Renal pelvis (tissue), 12 donors: Measurements from ENCODE around the gene SIM1. TPM values are rescaled to one million over a fixed set of nuclear protein-coding genes. Genes with fewer than 3 reads are reported as not detected.

Source experiments
- DNase-seq: peaks from one replicate; pipeline ENCODE4 v3.0.0-alpha.2; 2013
- long read RNA-seq, 16 experiments: transcript quantifications; one replicate each; lab custom pipeline, GENCODE V29; 2026
- polyA plus RNA-seq, 3 donors: library from polyadenylated mRNA; unstranded; fragments of 120-200 nt; gene quantifications; one replicate each; pipeline ENCODE4 v1.2.1, GENCODE V29; 2013; ENCODE audit not compliant: insufficient read length in 3 of 3

The SIM1 gene, protein sequence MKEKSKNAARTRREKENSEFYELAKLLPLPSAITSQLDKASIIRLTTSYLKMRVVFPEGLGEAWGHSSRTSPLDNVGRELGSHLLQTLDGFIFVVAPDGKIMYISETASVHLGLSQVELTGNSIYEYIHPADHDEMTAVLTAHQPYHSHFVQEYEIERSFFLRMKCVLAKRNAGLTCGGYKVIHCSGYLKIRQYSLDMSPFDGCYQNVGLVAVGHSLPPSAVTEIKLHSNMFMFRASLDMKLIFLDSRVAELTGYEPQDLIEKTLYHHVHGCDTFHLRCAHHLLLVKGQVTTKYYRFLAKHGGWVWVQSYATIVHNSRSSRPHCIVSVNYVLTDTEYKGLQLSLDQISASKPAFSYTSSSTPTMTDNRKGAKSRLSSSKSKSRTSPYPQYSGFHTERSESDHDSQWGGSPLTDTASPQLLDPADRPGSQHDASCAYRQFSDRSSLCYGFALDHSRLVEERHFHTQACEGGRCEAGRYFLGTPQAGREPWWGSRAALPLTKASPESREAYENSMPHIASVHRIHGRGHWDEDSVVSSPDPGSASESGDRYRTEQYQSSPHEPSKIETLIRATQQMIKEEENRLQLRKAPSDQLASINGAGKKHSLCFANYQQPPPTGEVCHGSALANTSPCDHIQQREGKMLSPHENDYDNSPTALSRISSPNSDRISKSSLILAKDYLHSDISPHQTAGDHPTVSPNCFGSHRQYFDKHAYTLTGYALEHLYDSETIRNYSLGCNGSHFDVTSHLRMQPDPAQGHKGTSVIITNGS
- polyA plus RNA-seq, result 10 to 100 TPM; 19.3 to 29.2 (median 21.6) TPM
- long read RNA-seq, donor 1, partial matches to known transcripts, result 0 of 1 reads
- long read RNA-seq, donor 1, other reads (novel, unspliced or antisense), result 0 of 1 reads
- long read RNA-seq, donor 2, partial matches to known transcripts, result 0 of 4 reads
- long read RNA-seq, donor 2, other reads (novel, unspliced or antisense), result 0 of 4 reads
- long read RNA-seq, donor 3, partial matches to known transcripts, result 0 of 3 reads
- long read RNA-seq, donor 3, other reads (novel, unspliced or antisense), result 0 of 3 reads
- long read RNA-seq, donor 4, partial matches to known transcripts, result 0 of 2 reads
- long read RNA-seq, donor 4, other reads (novel, unspliced or antisense), result 0 of 2 reads
- long read RNA-seq, donor 5, partial matches to known transcripts, result 0 of 1 reads
- long read RNA-seq, donor 5, other reads (novel, unspliced or antisense), result 0 of 1 reads
- long read RNA-seq, donor 6, partial matches to known transcripts, result 0 of 3 reads
- long read RNA-seq, donor 6, other reads (novel, unspliced or antisense), result 0 of 3 reads
- long read RNA-seq, donor 7, partial matches to known transcripts, result 0 of 6 reads
- long read RNA-seq, donor 7, other reads (novel, unspliced or antisense), result 0 of 6 reads
- long read RNA-seq, donor 8, result 0 reads
- long read RNA-seq, donor 9, partial matches to known transcripts, result 0 of 7 reads
- long read RNA-seq, donor 9, other reads (novel, unspliced or antisense), result 6 of 7 reads
- long read RNA-seq, donor 10, partial matches to known transcripts, result 0 of 6 reads
- long read RNA-seq, donor 10, other reads (novel, unspliced or antisense), result 0 of 6 reads
- long read RNA-seq, donor 11, partial matches to known transcripts, result 0 of 2 reads
- long read RNA-seq, donor 11, other reads (novel, unspliced or antisense), result 0 of 2 reads
- long read RNA-seq, donor 12, partial matches to known transcripts, result 0 of 2 reads
- long read RNA-seq, donor 12, other reads (novel, unspliced or antisense), result 0 of 2 reads
- long read RNA-seq, donor 13, partial matches to known transcripts, result 0 of 3 reads
- long read RNA-seq, donor 13, other reads (novel, unspliced or antisense), result 0 of 3 reads
- long read RNA-seq, donor 14, partial matches to known transcripts, result 0 of 5 reads
- long read RNA-seq, donor 14, other reads (novel, unspliced or antisense), result 0 of 5 reads
- long read RNA-seq, donor 15, partial matches to known transcripts, result 0 of 1 reads
- long read RNA-seq, donor 15, other reads (novel, unspliced or antisense), result 0 of 1 reads
- long read RNA-seq, donor 16, partial matches to known transcripts, result 0 of 3 reads
- long read RNA-seq, donor 16, other reads (novel, unspliced or antisense), result 0 of 3 reads

DNA sequence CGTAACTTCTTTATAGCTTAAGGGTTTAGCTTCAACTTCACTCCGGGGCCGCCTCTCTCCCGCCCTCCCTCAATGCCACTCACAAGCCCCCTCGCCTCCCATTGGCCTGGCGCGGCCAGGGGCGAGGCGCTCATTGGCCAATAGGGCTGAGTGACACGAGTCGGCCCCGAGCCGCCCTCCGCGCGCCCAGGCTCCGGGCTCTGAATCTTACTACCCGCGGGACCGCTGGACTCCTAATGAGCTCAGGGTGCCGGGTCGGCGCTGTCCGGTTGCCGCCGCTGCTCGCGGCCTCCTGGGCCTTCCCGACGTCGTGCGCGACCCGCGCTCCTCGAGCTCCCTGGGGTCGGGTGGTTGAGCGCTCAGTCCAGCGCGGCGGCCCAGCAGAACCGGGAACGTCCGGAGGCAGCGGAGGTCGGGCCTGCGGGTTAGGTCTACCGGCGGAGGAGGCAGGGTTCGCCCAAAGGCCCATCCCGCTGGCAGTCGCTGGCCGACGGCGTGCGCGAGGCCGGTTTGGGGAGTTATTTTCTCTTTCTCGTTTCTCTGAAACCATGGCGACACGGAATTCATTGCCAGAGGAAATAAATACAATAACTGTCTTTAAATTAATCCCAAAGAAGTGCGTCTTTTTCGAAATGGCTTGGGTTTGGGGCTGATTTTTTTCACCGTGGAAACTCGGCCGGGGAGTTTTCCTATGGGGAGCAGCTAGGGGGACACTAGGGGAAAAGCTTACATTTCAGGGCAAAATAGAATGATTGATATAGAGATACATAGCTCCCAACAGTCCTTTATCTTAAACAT is at the start of gene SIM1:
Gene SIM1 (minus strand): TSS at position 19 of the 798 bp plus-strand sequence. CDS start 1,453 bp downstream, outside the sequence.
- DNase-seq, result peak; percentile 88

DNA sequence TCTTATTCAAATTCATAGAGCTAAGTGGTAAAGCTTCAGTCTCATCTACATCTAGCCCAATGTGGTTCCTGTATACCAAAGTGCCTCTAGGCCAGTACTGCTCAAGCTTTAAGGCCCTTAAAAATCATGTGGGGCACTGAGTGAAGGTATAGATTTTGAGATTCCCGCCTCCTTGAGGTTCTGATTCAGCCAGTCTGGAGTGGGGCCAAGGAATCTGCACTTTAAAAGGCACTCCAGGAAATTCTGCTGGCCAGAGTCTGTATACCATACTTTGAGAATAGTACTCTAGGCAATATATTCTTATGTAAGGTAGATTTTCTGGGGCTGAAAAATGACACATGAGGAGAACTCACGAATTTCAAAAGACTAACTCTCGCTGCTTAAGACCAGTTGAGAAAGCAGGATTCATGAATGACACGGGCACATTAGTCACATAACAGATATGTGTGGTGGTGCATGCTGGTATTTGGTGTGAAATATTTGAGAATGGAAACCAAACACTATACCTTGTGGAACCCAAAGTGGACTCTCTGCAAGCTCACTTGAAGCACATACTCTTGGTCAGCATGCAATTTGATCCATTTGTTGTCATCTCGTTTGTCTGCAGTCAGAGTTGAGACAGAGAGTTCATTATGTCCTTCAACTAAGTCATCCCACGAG is 47.6 kb upstream of the SIM1 start:
- no peak for DNase-seq

DNA sequence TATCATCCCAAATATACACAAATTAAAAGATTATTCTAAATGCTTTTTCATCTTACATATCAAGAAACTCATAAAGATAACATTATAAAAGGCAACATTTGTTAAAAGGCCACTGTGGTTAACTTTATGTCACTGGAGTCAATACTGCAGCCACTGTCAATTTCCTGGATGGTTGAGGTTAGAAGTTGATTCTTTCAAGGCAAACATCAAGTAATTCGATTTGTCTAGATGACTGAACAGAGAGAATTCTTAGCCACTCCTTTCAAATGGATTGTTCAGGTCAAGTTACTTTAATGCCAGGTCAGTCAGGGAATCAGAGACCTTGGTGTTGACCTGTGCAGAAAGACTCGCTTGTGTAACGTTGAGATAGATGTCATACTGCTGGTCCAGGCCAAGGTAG is 44.4 kb upstream of the SIM1 start:
- DNase-seq, result no peak

DNA sequence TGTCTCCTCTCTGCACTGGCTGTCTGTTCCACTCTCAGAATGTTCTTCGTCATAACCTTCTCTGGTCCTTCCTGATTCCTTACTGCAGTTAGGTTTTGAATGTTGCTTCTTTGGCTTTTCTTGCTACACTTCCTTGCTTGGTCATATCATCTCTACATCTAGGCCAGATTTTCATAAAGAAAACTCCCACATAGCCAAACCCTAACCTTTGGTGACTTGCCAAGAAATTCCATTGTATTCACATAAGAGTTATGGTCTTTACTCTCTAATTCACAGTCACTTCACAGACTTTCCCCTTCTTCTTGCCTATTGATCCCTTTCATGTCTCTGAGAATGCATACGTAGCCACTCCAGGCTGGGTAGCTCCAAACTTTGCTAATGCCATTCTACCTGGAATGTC is 41.9 kb upstream of the SIM1 start:
- DNase-seq, result no peak

DNA sequence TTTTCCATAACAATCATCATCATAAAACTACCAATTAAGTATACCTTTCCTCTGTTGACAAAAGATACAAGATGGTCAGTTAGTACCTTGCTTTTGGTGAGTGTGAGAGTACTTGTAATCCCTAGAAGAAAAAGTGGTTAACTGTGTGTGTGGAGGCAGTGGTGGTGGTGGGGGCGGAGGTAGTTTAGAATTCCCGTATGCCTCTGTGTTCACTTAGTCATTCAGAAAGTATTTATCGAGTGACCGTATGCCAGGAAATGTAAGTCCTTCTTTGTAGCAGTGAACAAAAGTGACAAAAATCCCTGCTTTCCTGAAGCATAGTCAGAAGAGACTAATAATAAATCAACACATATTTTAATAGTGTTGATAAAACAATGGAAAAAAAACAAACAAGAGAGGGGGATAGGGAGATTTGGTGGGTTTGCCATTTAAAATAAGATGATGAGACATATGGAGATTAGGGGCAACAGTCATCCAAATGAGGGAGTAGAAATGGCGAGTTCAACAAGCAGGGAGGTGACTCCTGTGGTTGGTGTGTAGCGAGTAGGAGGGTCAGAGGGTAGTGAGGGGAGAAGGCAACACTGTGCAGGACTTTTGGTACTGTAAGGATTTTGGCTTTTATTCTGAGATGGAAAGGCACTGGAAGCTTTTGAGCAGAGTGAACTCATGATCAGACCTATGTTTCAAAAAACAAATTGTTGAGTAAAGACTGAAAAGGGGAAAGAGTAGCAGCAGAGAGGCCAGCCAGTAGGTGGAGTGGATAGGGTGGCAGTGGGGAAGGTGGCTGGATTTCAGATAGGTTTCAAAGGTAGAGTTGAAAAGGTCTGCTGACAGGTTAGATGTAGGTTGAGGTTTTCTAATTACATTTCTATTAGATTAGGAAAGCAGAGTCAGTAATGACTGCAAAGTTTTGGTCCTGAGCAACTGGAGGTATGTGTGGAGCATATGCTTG is 40.3 kb upstream of the SIM1 start:
- DNase-seq, result no peak

DNA sequence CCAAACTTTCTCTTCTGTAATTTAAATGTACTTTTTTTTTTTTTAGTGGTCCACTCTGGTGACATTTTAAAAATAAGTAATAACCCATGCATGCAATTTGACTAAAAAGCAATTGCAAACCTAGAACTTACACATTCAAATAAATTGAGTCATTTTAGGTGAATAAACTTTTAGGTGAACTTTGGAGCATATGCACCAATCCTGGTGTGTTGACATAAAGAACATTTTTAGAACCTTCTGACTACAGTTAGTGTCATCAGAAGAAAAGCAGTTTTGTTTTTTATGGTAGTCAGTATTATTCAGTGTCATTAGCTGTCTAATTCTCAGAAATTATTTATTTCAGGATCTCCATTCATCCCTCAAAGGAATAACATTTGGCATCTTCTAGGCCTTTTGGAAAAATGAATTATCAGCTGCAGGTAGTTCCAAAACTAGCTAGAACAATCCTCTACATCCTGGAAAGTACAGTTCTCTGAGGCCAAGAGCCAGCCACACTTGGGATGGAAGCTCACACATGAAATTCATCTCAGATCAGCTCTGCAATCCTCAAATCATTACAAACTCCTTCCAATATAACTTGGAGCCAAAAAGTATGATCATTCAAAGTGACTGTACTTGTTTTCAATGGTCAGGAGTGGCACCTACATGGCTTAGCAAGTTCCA is 38.5 kb upstream of the SIM1 start:
- no peak for DNase-seq

DNA sequence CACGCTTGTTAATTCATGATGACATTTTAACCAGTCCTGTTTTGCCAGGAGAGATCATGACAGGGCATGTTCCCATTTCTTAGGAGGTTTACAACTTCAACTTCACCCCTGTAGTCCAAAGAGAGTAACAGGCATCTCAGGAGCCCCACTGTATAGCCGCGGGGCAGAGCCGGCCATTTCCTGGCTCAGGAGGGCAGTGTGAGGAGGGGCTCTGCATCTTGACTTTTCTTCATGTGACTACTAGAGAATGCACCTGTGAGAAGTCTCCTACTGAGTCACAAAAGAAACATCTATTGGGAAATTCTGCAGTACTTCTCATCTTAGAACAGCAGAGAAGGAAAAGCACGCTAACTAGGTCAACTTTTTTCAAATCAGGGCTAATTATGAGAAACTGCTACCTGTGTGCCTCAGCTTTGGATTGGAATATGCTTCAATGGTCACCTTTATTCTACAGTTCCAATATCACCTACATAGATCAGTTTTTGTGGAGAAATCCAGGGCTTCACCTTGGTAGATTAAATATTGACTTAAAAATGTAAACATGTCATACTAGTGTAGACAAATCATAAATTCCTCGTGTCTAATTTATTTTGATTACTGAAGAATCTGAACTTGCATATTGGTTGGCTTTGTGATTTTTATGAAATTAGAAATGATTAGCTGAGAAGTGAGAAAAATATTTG is 28.6 kb upstream of the SIM1 start:
- no peak for DNase-seq

DNA sequence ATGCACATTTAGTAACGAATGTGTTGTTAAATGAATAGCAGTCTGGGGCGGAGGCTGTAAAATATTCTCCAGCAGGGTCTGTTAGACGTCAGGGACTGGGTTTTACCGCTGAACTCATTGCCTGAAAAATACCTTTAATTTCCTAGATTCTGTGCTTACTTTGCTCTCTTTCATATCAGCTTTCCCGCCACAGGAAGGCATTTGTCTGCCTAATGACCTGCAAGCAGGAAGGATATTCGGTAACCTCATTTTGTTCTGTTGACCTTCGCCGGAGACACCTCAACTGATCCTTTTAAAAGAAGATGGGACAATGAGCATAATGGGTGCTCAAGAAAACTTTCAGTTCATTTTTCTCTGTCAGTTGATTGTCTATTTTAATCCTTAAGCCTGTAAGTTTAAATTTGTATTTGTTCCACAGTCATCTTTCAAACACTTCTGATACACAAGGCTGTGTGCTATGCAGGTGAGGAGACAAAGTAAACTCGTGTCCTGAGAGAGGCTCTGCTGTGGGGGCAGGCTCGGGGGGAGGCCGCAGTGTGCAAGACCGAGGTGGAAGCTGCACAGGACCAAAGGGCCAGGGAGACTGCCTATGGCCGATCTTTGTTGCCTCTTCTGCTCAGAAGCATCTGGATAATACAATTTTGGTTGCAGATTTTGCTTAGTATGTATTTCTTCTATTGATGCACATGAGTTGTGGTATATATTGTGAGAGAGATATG is 27.4 kb upstream of the SIM1 start:
- no peak for DNase-seq

DNA sequence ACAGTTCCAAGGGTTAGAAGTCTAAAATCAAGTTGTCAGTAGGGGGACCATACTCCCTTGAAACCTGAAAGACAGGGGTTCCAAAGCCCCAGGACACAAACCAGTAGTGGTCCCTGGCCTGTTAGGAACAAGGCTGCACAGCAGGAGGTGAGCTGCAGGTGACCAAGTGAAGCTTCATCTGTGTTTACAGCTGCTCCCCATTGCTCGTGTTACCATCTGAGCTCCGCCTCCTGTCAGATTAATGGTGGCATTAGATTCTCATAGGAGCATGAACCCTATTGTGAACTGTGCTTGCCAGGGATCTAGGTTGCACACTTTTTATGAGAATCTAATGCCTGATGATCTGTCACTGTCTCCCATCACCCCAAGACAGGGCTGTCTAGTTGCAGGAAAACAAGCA is 25.3 kb upstream of the SIM1 start:
- DNase-seq, result no peak

DNA sequence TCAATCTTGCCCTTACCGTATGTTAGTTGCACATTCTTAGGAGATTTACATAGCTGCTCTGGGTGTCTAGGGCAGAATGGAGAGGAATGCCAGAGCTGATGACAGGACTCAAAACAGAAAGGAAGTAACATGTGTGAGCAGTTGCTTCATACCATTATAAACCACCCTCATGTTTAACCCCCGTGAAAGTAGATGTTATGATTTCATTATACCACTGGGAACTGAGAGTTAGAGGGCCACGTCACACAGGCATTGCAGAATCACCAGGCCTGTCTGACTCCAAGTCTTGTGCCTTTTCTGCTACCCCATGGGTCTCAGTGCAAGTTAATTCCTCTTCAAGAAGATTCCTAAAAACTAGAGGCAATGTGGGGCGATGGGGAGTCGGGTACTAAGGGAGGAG is 23.5 kb upstream of the SIM1 start:
- no peak for DNase-seq

DNA sequence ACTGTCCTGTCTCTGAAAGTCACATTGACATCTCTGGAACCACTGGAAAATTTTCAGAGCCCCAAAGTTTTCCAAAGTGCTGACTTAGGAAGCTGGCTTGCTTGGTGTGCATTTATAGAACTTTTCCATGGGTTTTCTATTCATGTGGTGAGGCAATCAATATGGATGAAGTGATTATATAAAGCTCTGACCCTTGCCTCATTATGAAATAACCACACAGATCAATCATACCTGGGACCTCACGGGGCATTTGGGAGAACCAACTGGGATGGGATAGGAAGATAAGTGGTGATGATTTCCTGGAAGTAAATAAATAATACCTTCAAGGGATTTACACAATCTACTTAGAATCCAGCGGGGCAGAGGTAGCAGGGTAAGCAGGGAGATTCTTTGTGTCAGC is 22.9 kb upstream of the SIM1 start:
- no peak for DNase-seq

DNA sequence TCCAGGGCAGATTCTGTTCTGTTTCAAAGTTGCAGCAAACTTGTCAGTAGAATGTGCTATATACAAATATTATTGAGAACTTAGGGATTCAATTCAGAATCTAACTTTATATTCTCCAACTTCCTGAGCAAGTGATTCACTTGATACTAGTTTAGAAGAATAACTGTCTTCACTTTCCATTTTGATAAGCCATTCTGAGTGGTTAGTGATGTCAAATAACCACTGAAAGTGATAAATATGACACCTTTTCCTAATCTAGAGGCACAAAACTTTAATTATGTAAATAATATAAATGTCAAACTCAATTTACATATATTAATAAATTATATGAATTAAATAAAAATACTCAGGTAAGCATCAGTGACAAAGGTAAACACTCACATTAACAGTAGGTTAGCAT is 20.5 kb upstream of the SIM1 start:
- DNase-seq, result no peak

DNA sequence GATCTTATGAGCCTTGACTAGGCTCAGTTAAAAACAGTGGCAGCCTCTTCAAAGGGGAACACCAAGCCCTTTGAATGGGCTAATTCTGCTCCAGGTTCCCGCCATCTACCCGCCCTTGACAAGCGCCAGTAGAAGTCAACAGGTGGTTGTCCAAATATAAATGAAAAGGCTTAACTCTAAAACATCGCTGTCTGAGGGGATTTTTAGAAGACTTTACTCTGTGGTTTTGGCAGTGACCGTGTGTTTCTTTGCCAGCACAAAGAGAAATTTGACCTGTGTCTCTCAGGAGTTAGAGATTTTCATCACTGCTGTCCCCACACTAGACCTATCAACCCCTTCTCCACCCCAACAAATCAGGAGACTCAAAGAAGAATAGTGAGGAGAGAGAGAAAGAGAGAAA is 19.8 kb upstream of the SIM1 start:
- DNase-seq, result no peak

DNA sequence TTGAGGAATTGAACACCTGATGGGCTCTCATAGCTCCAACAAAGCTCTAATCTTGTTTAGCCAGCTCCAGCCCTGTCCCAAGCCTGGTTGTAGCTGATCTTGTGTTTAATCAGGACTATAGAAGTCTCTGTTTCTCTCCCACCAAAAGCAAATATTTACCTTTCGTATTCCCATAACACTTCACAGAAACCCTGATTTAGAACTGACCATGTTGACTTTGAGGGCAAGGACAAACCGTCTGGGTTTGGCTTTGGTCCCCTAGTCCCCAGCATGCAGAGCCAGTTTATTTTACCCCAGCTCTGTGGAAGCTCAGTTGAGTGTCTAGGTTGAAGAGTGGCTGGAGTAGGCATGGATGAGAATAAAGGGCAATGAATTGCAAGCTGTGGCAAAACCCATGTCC is 18.0 kb upstream of the SIM1 start:
- no peak for DNase-seq

DNA sequence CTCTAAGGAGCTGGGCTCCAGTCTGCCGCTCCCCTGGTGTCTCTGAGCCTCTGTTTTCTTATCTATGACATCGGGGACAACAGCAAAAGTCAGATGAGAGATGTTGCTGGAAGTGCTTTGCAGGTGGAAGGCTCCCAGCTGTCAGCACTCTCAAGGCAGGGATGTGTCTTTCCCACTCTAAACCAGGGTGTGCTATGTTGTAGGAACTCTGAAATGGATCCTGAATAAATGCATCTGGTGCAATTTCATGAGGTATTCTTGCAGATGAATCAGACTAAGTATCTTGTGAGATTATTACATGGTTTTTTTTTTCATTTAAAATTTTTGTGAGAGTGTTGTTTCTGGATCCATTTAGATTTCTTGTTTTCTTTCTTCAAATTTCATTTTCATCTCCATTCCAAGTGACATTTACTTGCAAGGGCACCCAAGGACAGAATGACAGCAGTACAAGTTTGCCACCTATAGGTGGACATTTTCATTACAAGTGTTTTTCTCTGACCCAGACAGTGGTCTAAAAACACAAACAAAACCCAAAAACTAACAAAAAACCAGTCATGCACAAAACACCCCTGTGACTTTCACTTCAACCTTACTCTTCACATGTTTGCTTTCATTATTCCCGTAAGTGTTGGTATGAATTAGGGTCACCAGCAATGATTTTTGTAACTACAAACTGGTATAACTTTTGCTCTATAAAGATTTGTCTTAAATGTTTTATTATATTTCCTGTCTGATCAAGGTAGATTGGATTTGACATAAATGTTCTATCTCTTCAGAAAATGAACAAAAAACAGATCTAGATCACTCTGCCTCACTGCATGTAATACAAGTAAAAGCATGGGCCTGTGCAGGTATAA is 14.7 kb upstream of the SIM1 start:
- DNase-seq, result peak; percentile 21
